ENCODE data around the gene TMEM233.

Gene TMEM233

GRCh38 chr12:119593578-119594398 lies at the start of gene TMEM233:
TSS of gene TMEM233 (plus strand) at chr12:119593774. CDS start at chr12:119593849, 75 bp downstream.
- DNase-seq (ENCODE audit: low spot score), result no peak

- DNase-seq (ENCODE audit: low spot score), result peak; percentile 73
Measured at GRCh38 chr12:119544765-119545625, 48.6 kb upstream of the TMEM233 start.

GRCh38 chr12:119546340-119546739 lies 47.2 kb upstream of the TMEM233 start:
- DNase-seq (ENCODE audit: low spot score), result no peak

- DNase-seq (ENCODE audit: low spot score), result no peak
Measured at GRCh38 chr12:119547001-119547400, 46.6 kb upstream of the TMEM233 start.

- DNase-seq (ENCODE audit: low spot score), result no peak
Measured at GRCh38 chr12:119556854-119557253, 36.7 kb upstream of the TMEM233 start.

GRCh38 chr12:119565404-119565803 lies 28.2 kb upstream of the TMEM233 start:
- no peak for DNase-seq (ENCODE audit: low spot score)

GRCh38 chr12:119570771-119571170 lies 22.8 kb upstream of the TMEM233 start:
- no peak for DNase-seq (ENCODE audit: low spot score)

GRCh38 chr12:119573086-119573485 lies 20.5 kb upstream of the TMEM233 start:
- no peak for DNase-seq (ENCODE audit: low spot score)

- DNase-seq (ENCODE audit: low spot score), result no peak
Measured at GRCh38 chr12:119574255-119574654, 19.3 kb upstream of the TMEM233 start.

- no peak for DNase-seq (ENCODE audit: low spot score)
Measured at GRCh38 chr12:119576118-119576810, 17.3 kb upstream of the TMEM233 start.

GRCh38 chr12:119576915-119577314 lies 16.7 kb upstream of the TMEM233 start:
- no peak for DNase-seq (ENCODE audit: low spot score)

GRCh38 chr12:119578112-119578511 lies 15.5 kb upstream of the TMEM233 start:
- DNase-seq (ENCODE audit: low spot score), result no peak

GRCh38 chr12:119589097-119589496 lies 4.5 kb upstream of the TMEM233 start:
- no peak for DNase-seq (ENCODE audit: low spot score)

GRCh38 chr12:119589634-119590033 lies 3.9 kb upstream of the TMEM233 start:
- DNase-seq (ENCODE audit: low spot score), result no peak

GRCh38 chr12:119592232-119592631 lies 1.3 kb upstream of the TMEM233 start:
- DNase-seq (ENCODE audit: low spot score), result no peak

- no peak for DNase-seq (ENCODE audit: low spot score)
Measured at GRCh38 chr12:119594399-119594730, 791 bp downstream of the TMEM233 start.

- DNase-seq (ENCODE audit: low spot score), result no peak
Measured at GRCh38 chr12:119594772-119595445, 1.3 kb downstream of the TMEM233 start.

- DNase-seq (ENCODE audit: low spot score), result no peak
Measured at GRCh38 chr12:119598159-119598558, 4.6 kb downstream of the TMEM233 start.

- no peak for DNase-seq (ENCODE audit: low spot score)
Measured at GRCh38 chr12:119601877-119602733, 8.5 kb downstream of the TMEM233 start.

GRCh38 chr12:119602734-119603094 lies 9.1 kb downstream of the TMEM233 start:
- no peak for DNase-seq (ENCODE audit: low spot score)

GRCh38 chr12:119603767-119604166 lies 10.2 kb downstream of the TMEM233 start:
- no peak for DNase-seq (ENCODE audit: low spot score)
